ENCODE measurements around the gene DIP2B.

DNA sequence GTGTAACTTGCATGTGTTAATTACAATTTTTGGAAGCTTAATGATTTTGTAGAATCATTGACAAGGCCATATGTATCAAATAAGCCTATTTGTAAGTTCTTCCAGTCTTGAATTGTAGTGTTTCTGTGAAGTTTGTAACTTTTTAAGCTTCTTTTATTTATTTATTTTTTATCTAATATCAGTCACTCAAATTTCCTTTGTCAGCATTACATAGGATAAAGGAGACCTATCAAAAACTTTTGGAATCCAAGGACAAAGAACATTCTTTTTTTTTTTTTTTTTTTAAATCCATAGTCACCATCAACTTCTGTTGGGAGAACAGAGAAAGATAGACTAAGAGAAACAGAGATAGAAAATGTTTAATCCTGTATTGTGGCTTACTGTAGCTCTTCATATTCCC is 36.4 kb downstream of the DIP2B start:
- TF ChIP-seq ELF4 (CRISPR knock-in tag; IDR thresholded peaks at IDR 0.05; ENCODE audit: borderline replicate concordance) (no peak), RAD21 (CRISPR knock-in tag; IDR thresholded peaks at IDR 0.05) (no peak), HOXA7 (CRISPR knock-in tag; IDR thresholded peaks at IDR 0.05) (no peak), PHB2 (IDR thresholded peaks at IDR 0.05; ENCODE audit: partially characterized antibody) (no peak), SP1 (IDR thresholded peaks at IDR 0.05) (no peak), SP1 (CRISPR knock-in tag; IDR thresholded peaks at IDR 0.05) (no peak), CHD4 (IDR thresholded peaks at IDR 0.05; ENCODE audit: borderline replicate concordance, low read length) (no peak), ZNF607 (CRISPR knock-in tag; IDR thresholded peaks at IDR 0.05; ENCODE audit: borderline replicate concordance) (no peak), TOE1 (CRISPR knock-in tag; IDR thresholded peaks at IDR 0.05) (no peak), MAFG (CRISPR knock-in tag; IDR thresholded peaks at IDR 0.05) (no peak)
- TF ChIP-seq, protein P1, sequence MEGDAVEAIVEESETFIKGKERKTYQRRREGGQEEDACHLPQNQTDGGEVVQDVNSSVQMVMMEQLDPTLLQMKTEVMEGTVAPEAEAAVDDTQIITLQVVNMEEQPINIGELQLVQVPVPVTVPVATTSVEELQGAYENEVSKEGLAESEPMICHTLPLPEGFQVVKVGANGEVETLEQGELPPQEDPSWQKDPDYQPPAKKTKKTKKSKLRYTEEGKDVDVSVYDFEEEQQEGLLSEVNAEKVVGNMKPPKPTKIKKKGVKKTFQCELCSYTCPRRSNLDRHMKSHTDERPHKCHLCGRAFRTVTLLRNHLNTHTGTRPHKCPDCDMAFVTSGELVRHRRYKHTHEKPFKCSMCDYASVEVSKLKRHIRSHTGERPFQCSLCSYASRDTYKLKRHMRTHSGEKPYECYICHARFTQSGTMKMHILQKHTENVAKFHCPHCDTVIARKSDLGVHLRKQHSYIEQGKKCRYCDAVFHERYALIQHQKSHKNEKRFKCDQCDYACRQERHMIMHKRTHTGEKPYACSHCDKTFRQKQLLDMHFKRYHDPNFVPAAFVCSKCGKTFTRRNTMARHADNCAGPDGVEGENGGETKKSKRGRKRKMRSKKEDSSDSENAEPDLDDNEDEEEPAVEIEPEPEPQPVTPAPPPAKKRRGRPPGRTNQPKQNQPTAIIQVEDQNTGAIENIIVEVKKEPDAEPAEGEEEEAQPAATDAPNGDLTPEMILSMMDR (CRISPR knock-in tag; IDR thresholded peaks at IDR 0.05): no peak
- TF ChIP-seq, protein P2, sequence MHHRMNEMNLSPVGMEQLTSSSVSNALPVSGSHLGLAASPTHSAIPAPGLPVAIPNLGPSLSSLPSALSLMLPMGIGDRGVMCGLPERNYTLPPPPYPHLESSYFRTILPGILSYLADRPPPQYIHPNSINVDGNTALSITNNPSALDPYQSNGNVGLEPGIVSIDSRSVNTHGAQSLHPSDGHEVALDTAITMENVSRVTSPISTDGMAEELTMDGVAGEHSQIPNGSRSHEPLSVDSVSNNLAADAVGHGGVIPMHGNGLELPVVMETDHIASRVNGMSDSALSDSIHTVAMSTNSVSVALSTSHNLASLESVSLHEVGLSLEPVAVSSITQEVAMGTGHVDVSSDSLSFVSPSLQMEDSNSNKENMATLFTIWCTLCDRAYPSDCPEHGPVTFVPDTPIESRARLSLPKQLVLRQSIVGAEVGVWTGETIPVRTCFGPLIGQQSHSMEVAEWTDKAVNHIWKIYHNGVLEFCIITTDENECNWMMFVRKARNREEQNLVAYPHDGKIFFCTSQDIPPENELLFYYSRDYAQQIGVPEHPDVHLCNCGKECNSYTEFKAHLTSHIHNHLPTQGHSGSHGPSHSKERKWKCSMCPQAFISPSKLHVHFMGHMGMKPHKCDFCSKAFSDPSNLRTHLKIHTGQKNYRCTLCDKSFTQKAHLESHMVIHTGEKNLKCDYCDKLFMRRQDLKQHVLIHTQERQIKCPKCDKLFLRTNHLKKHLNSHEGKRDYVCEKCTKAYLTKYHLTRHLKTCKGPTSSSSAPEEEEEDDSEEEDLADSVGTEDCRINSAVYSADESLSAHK (CRISPR knock-in tag; IDR thresholded peaks at IDR 0.05; ENCODE audit: borderline replicate concordance): no peak
